GM12872 (cell line): ENCODE data around the gene APOF.

Experiments
- CTCF ChIP-seq: IDR thresholded peaks from 3 replicates; pipeline ENCODE4 v1.5.1; 2011; ENCODE audit warnings: low read depth, mild to moderate bottlenecking, low read length, moderate library complexity; ENCODE audit not compliant: insufficient read depth

The APOF gene

GRCh38 chr12:56338308-56339157, 24.1 kb downstream of the APOF start, which contains the start of gene IL23A:
Gene IL23A, plus strand, starts transcription at chr12:56338884. Its CDS starts 161 bp downstream, at chr12:56339045.
- no peak for TF ChIP-seq CTCF

GRCh38 chr12:56337753-56338251, 24.9 kb downstream of the APOF start:
- no peak for TF ChIP-seq CTCF

- no peak for TF ChIP-seq CTCF
Observed at GRCh38 chr12:56336361-56337167, 26.1 kb downstream of the APOF start.

DNA sequence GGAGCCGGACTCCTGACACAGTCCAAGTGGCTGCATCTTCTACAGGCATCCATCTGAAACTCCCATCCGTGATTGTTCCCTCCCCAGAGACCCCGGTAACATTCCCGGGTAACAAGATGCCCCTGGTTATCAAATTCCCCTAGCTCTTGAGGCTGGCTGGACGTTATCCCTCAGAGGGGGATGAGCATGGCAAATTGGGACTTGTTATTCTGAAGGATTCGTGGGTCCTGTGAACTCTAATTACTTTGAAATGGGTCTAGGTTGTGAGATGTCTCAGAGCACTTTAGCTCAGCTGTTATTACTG, 28.2 kb downstream of the APOF start:
- no peak for TF ChIP-seq CTCF

GRCh38 chr12:56333679-56334489, 28.8 kb downstream of the APOF start, which contains the start of gene PAN2:
Gene PAN2, minus strand, starts transcription at chr12:56334000. Its CDS starts 906 bp downstream, at chr12:56333094.
- TF ChIP-seq CTCF: peak; percentile 66

DNA sequence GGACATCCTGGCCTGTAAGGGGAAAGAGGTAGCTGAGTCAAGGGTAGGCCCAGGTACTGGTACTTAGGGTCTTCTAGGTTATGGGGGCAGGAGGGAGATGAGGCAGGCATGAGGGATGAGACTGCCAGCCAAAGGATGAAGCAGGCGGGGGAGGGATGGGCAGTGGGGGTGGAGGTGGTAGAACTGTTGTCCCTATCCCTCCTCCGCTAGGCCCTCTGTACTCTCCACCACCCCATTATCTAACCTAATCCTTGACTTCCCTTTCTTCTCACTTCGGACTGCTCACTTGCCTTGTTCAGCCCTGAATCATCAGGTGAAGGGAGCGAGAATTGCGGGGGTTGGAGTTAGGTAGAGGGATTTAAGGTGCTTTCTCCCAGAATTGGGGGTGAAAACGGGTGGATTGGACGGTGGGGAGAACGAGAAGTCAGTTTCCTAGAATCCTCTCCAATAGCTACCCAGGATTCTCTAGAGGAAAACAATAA, 29.4 kb downstream of the APOF start:
- TF ChIP-seq CTCF: no peak
